Fibroblast of lung (primary cell): ENCODE data around the gene LRRC3C. TPM values are rescaled to one million over a fixed set of nuclear protein-coding genes. Genes with fewer than 3 reads are reported as not detected.
"Not testable (repeated sequence)": the region's sequence is repeated elsewhere in the genome, so short reads cannot be mapped to it uniquely, and the experiment has no call there.

Source experiments
- DNase-seq, 2 donors: peaks; one replicate each; pipeline versions ENCODE4 v3.0.0 to v3.0.0-alpha.2; 2010; ENCODE audit warnings: low read depth in 2 of 2
- H2AFZ ChIP-seq: 2 replicates; pipeline ENCODE4 v1.5.1; 2012; ENCODE audit warnings: low read length, control low read depth, inconsistent platforms
- H3K27ac ChIP-seq: 2 replicates; pipeline ENCODE4 v1.5.1; 2011; ENCODE audit warnings: low read length, control low read depth; ENCODE audit not compliant: insufficient read depth
- H3K27me3 ChIP-seq: 2 replicates; pipeline ENCODE4 v1.5.1; 2011; ENCODE audit warnings: mild to moderate bottlenecking, low read length; ENCODE audit not compliant: control insufficient read depth, insufficient read depth
- H3K36me3 ChIP-seq: 2 replicates; pipeline ENCODE4 v1.5.1; 2011; ENCODE audit warnings: low read length; ENCODE audit not compliant: control insufficient read depth, insufficient read depth
- H3K4me1 ChIP-seq: 2 replicates; pipeline ENCODE4 v1.5.1; 2011; ENCODE audit warnings: low read length; ENCODE audit not compliant: control insufficient read depth, insufficient read depth; ENCODE audit errors: extremely low read depth
- H3K4me2 ChIP-seq: 2 replicates; pipeline ENCODE4 v1.5.1; 2011; ENCODE audit warnings: low read length, control low read depth; ENCODE audit not compliant: insufficient read depth; ENCODE audit errors: extremely low read depth
- H3K4me3 ChIP-seq, 4 experiments: fragments of 200-600 bp in 1 of 4; sonication (generic) in 1 of 4; replicated peaks in 1 of 4; 2 replicates each; pipeline ENCODE4 v1.5.1; 2011 to 2016; ENCODE audit warnings: low read length in 4 of 4, low read depth in 3 of 4, mild to moderate bottlenecking in 3 of 4, control low read depth in 2 of 4, inconsistent platforms in 1 of 4, mixed read lengths in 1 of 4; ENCODE audit not compliant: insufficient read depth in 1 of 4; ENCODE audit errors: control extremely low read depth in 1 of 4
- H3K79me2 ChIP-seq: 2 replicates; pipeline ENCODE4 v1.5.1; 2012; ENCODE audit warnings: mild to moderate bottlenecking, low read length, inconsistent platforms; ENCODE audit not compliant: control insufficient read depth, insufficient read depth
- H3K9ac ChIP-seq: 2 replicates; pipeline ENCODE4 v1.5.1; 2011; ENCODE audit warnings: mild to moderate bottlenecking, low read length, control low read depth; ENCODE audit not compliant: insufficient read depth
- H3K9me3 ChIP-seq: 2 replicates; pipeline ENCODE4 v1.5.1; 2012; ENCODE audit warnings: low read depth, low read length; ENCODE audit not compliant: control insufficient read depth, insufficient read depth
- H4K20me1 ChIP-seq: 2 replicates; pipeline ENCODE4 v1.5.1; 2011; ENCODE audit warnings: low read length; ENCODE audit not compliant: control insufficient read depth, insufficient read depth; ENCODE audit errors: extremely low read depth
- CTCF ChIP-seq, 2 donors: IDR thresholded peaks in 1 of 2; conservative IDR thresholded peaks in 1 of 2; 1 replicate in 1 of 2; 2 replicates in 1 of 2; pipeline ENCODE4 v1.5.1; 2011 to 2012; ENCODE audit warnings: low read length in 2 of 2, control low read depth in 1 of 2, inconsistent platforms in 1 of 2, low read depth in 1 of 2, mild to moderate bottlenecking in 1 of 2
- EZH2 ChIP-seq: IDR thresholded peaks from 2 replicates; pipeline ENCODE4 v1.5.1; 2012; ENCODE audit warnings: low read length, control low read depth, mild to moderate bottlenecking; ENCODE audit errors: missing control alignments
- polyA minus RNA-seq: library from RNA; depleted of rRNA, polyadenylated mRNA; stranded (reverse); fragments of >200 nt; gene quantifications from 2 replicates; pipeline ENCODE4 v1.2.3, GENCODE V29; 2011; ENCODE audit warnings: low replicate concordance
- polyA plus RNA-seq, 2 donors: library from polyadenylated mRNA; depleted of rRNA in 1 of 2; stranded (reverse) in 1 of 2; unstranded in 1 of 2; fragments of >200 nt; gene quantifications; 2 replicates each; pipeline ENCODE4 v1.2.1, GENCODE V29; 2011 to 2012; ENCODE audit warnings: missing spikeins in 1 of 2
- total RNA-seq: library from RNA; depleted of rRNA; stranded (reverse); fragments of >200 nt; gene quantifications from 2 replicates; pipeline ENCODE4 v1.2.1, GENCODE V29; 2014

Gene LRRC3C
- total RNA-seq: not detected in 2 replicates
- not detected in 2 replicates for polyA plus RNA-seq
- polyA plus RNA-seq (2012): not detected in 2 replicates
- polyA minus RNA-seq: not detected in 2 replicates

GRCh38 chr17:39927101-39927928, at the start of gene LRRC3C, which contains the start of gene ORMDL3:
LRRC3C (plus strand) TSS chr17:39927732; CDS start chr17:39941524, 13,792 bp downstream.
ORMDL3 (minus strand) TSS chr17:39927601; CDS start chr17:39924203, 3,398 bp downstream.
- Histone ChIP-seq H3K27me3 (no peaks in the 10 kb centered on the region), H2AFZ (peak within 1 kb of the TSS; percentile 84), H3K79me2 (peaks cover 30% of the 10 kb centered on the region), H3K36me3 (peaks cover 9% of the 10 kb centered on the region), H3K9ac (peak within 1 kb of the TSS; percentile 73), H3K9me3 (no peaks in the 10 kb centered on the region), H3K4me3 (peak within 1 kb of the TSS; percentile 77 to 95 (median 82)), H3K27ac (peak within 1 kb of the TSS; percentile 89), H4K20me1 (no peaks in the 10 kb centered on the region), H3K4me1 (peaks cover 37% of the 10 kb centered on the region), H3K4me2 (peak within 1 kb of the TSS; percentile 99)
- TF ChIP-seq EZH2 (no peak), CTCF (conservative IDR thresholded peaks at IDR 0.05 in 1 of 2, IDR thresholded peaks at IDR 0.05 in 1 of 2; ENCODE audit: low read depth in 1 of 2, low read length in 2 of 2) (no peak)
- peak; percentile 88 to 93 for DNase-seq

- not testable (repeated sequence) for H3K4me1 ChIP-seq, H3K36me3 ChIP-seq, H3K27ac ChIP-seq, H4K20me1 ChIP-seq, H2AFZ ChIP-seq, DNase-seq, H3K4me2 ChIP-seq, H3K79me2 ChIP-seq, H3K27me3 ChIP-seq, H3K9me3 ChIP-seq, H3K9ac ChIP-seq, H3K4me3 ChIP-seq
Observed at GRCh38 chr17:39886102-39886501, 41.4 kb upstream of the LRRC3C start.

- Histone ChIP-seq H3K36me3 (no peaks in the 10 kb centered on the region), H3K27ac (no peak overlapping the region), H3K4me1 (no peaks in the 10 kb centered on the region), H3K79me2 (no peaks in the 10 kb centered on the region), H4K20me1 (no peaks in the 10 kb centered on the region), H3K9me3 (no peaks in the 10 kb centered on the region), H3K4me2 (no peak overlapping the region), H3K9ac (no peak overlapping the region), H3K27me3 (peaks cover 6% of the 10 kb centered on the region), H3K4me3 (no peak overlapping the region), H2AFZ (no peak overlapping the region)
- TF ChIP-seq CTCF (conservative IDR thresholded peaks at IDR 0.05 in 1 of 2, IDR thresholded peaks at IDR 0.05 in 1 of 2; ENCODE audit: low read depth in 1 of 2, low read length in 2 of 2) (no peak), EZH2 (no peak)
- DNase-seq: no peak
Observed at GRCh38 chr17:39887078-39887477, 40.5 kb upstream of the LRRC3C start.
